Neural progenitor cell (in vitro differentiated cells): ENCODE measurements around the gene AIMP1. TPM values are rescaled to one million over a fixed set of nuclear protein-coding genes. Genes with fewer than 3 reads are reported as not detected.

Experiments used
- DNase-seq: peaks from one replicate; pipeline ENCODE4 v3.0.0-alpha.2; 2016; ENCODE audit warnings: low spot score
- H2AFZ ChIP-seq: fragments of 200-600 bp; sonication (generic); replicated peaks from 2 replicates; pipeline ENCODE4 v1.6.1; 2016; ENCODE audit warnings: antibody characterized with exemption
- H3F3A ChIP-seq: fragments of 200-600 bp; sonication (generic); 2 replicates; pipeline ENCODE4 v1.6.1; 2016; ENCODE audit warnings: antibody characterized with exemption, low read depth
- H3K27ac ChIP-seq: fragments of 200-600 bp; sonication (generic); 2 replicates; pipeline ENCODE4 v1.5.1; 2016; ENCODE audit warnings: mild to moderate bottlenecking
- H3K27me3 ChIP-seq: fragments of 200-600 bp; sonication (generic); 2 replicates; pipeline ENCODE4 v1.6.1; 2016; ENCODE audit warnings: mild to moderate bottlenecking, moderate library complexity
- H3K36me3 ChIP-seq: fragments of 200-600 bp; sonication (generic); 2 replicates; pipeline ENCODE4 v1.5.1; 2016
- H3K4me1 ChIP-seq: fragments of 200-600 bp; sonication (generic); 2 replicates; pipeline ENCODE4 v1.6.1; 2016; ENCODE audit warnings: mixed run types
- H3K4me2 ChIP-seq: fragments of 200-600 bp; sonication (generic); 2 replicates; pipeline ENCODE4 v1.6.1; 2016
- H3K4me3 ChIP-seq: fragments of 200-600 bp; sonication (generic); 2 replicates; pipeline ENCODE4 v1.5.1; 2016
- H3K79me2 ChIP-seq: fragments of 200-600 bp; sonication (generic); 2 replicates; pipeline ENCODE4 v1.6.1; 2016; ENCODE audit warnings: low read depth
- H3K9ac ChIP-seq: fragments of 200-600 bp; sonication (generic); 2 replicates; pipeline ENCODE4 v1.6.1; 2016
- H3K9me3 ChIP-seq: fragments of 200-600 bp; sonication (generic); 2 replicates; pipeline ENCODE4 v1.5.1; 2016; ENCODE audit warnings: low read depth
- H4K20me1 ChIP-seq: fragments of 200-600 bp; sonication (generic); 2 replicates; pipeline ENCODE4 v1.6.1; 2016; ENCODE audit warnings: low read depth
- H3K27ac Mint-ChIP-seq: 3 replicates; pipeline ENCODE4 v1.8.0; 2021; ENCODE audit warnings: mixed read lengths
- H3K27me3 Mint-ChIP-seq: 2 replicates; pipeline ENCODE4 v1.8.0; 2022; ENCODE audit warnings: low read depth, mild to moderate bottlenecking, inconsistent platforms, moderate library complexity, mixed read lengths; ENCODE audit not compliant: insufficient read depth
- H3K36me3 Mint-ChIP-seq: 3 replicates; pipeline ENCODE4 v1.8.0; 2021; ENCODE audit warnings: mixed read lengths
- H3K4me1 Mint-ChIP-seq: 3 replicates; pipeline ENCODE4 v1.8.0; 2021; ENCODE audit warnings: mixed read lengths
- H3K4me3 Mint-ChIP-seq: 3 replicates; pipeline ENCODE4 v1.8.0; 2021; ENCODE audit warnings: mild to moderate bottlenecking, moderate library complexity, mixed read lengths
- H3K9me3 Mint-ChIP-seq: 3 replicates; pipeline ENCODE4 v1.8.0; 2020; ENCODE audit warnings: mixed read lengths
- CTCF ChIP-seq: fragments of 200-600 bp; sonication (generic); IDR thresholded peaks from 2 replicates; pipeline ENCODE4 v1.5.1; 2017; ENCODE audit warnings: antibody characterized with exemption, mild to moderate bottlenecking
- EZH2 ChIP-seq: fragments of 200-600 bp; sonication (generic); IDR thresholded peaks from 2 replicates; pipeline ENCODE4 v1.6.1; 2017; ENCODE audit warnings: antibody characterized with exemption, mild to moderate bottlenecking, moderate library complexity
- EZH2phosphoT487 ChIP-seq: fragments of 200-600 bp; sonication (generic); IDR thresholded peaks from 2 replicates; pipeline ENCODE4 v1.6.1; 2017; ENCODE audit warnings: antibody characterized with exemption
- total RNA-seq: library from RNA; depleted of rRNA; stranded (reverse); fragments of >200 nt; gene quantifications from 2 replicates; pipeline ENCODE4 v1.2.3, GENCODE V29; 2015; ENCODE audit warnings: low replicate concordance

AIMP1 gene
- total RNA-seq, 1 donor from 2014 or later: 64.2 TPM

GRCh38 chr4:106284227-106284626 is 32.1 kb upstream of the AIMP1 start:
- Mint-ChIP-seq H3K27ac (no peak overlapping the region), H3K36me3 (peaks cover 16% of the 10 kb centered on the region), H3K4me3 (no peak overlapping the region), H3K4me1 (no peaks in the 10 kb centered on the region), H3K27me3 (no peaks in the 10 kb centered on the region), H3K9me3 (peaks cover 3% of the 10 kb centered on the region)
- no peaks in the 10 kb centered on the region for H4K20me1 ChIP-seq
- no peak overlapping the region for H3K9ac ChIP-seq
- H3K4me1 ChIP-seq: no peaks in the 10 kb centered on the region
- no peaks in the 10 kb centered on the region for H3K36me3 ChIP-seq
- no peak overlapping the region for H3K27ac ChIP-seq
- H3K79me2 ChIP-seq: no peaks in the 10 kb centered on the region
- no peaks in the 10 kb centered on the region for H3K27me3 ChIP-seq
- H3K4me2 ChIP-seq: no peak overlapping the region
- H3K4me3 ChIP-seq: no peak overlapping the region
- H2AFZ ChIP-seq: no peak overlapping the region
- no peaks in the 10 kb centered on the region for H3F3A ChIP-seq
- TF ChIP-seq EZH2phosphoT487: no peak
- TF ChIP-seq EZH2: no peak
- no peak for TF ChIP-seq CTCF
- no peaks in the 10 kb centered on the region for H3K9me3 ChIP-seq
- DNase-seq: no peak

- Histone ChIP-seq H3K27me3 (no peaks in the 10 kb centered on the region), H4K20me1 (no peaks in the 10 kb centered on the region), H3F3A (no peaks in the 10 kb centered on the region), H3K27ac (no peak overlapping the region), H3K4me3 (no peak overlapping the region), H3K9ac (no peak overlapping the region), H3K9me3 (no peaks in the 10 kb centered on the region), H2AFZ (no peak overlapping the region), H3K4me2 (no peak overlapping the region), H3K4me1 (no peaks in the 10 kb centered on the region), H3K36me3 (no peaks in the 10 kb centered on the region), H3K79me2 (no peaks in the 10 kb centered on the region)
- no peak for DNase-seq
- H3K27ac Mint-ChIP-seq: no peak overlapping the region
- H3K9me3 Mint-ChIP-seq: peaks cover 3% of the 10 kb centered on the region
- no peaks in the 10 kb centered on the region for H3K4me1 Mint-ChIP-seq
- TF ChIP-seq EZH2phosphoT487 (no peak), CTCF (no peak), EZH2 (no peak)
- peaks cover 12% of the 10 kb centered on the region for H3K36me3 Mint-ChIP-seq
- no peak overlapping the region for H3K4me3 Mint-ChIP-seq
- no peaks in the 10 kb centered on the region for H3K27me3 Mint-ChIP-seq
These were observed 29.7 kb upstream of the AIMP1 start for GRCh38 chr4:106286611-106287010.

GRCh38 chr4:106287353-106287969 is 28.9 kb upstream of the AIMP1 start:
- no peak overlapping the region for H3K9ac ChIP-seq
- H3K27me3 Mint-ChIP-seq: no peaks in the 10 kb centered on the region
- H3K36me3 ChIP-seq: no peaks in the 10 kb centered on the region
- H3K9me3 Mint-ChIP-seq: no peaks in the 10 kb centered on the region
- H3K4me3 ChIP-seq: no peak overlapping the region
- H3K9me3 ChIP-seq: no peaks in the 10 kb centered on the region
- no peaks in the 10 kb centered on the region for H3K27me3 ChIP-seq
- TF ChIP-seq CTCF: no peak
- TF ChIP-seq EZH2phosphoT487: no peak
- TF ChIP-seq EZH2: no peak
- DNase-seq: no peak
- no peaks in the 10 kb centered on the region for H3K4me1 ChIP-seq
- no peaks in the 10 kb centered on the region for H3K4me1 Mint-ChIP-seq
- H3K27ac ChIP-seq: no peak overlapping the region
- no peaks in the 10 kb centered on the region for H3F3A ChIP-seq
- no peak overlapping the region for H3K27ac Mint-ChIP-seq
- H3K36me3 Mint-ChIP-seq: peaks cover 6% of the 10 kb centered on the region
- H3K4me2 ChIP-seq: no peak overlapping the region
- H3K79me2 ChIP-seq: no peaks in the 10 kb centered on the region
- no peak overlapping the region for H3K4me3 Mint-ChIP-seq
- H2AFZ ChIP-seq: no peak overlapping the region
- no peaks in the 10 kb centered on the region for H4K20me1 ChIP-seq
